ENCODE measurements around the gene C17orf114.
"Not testable (repeated sequence)": the region's sequence is repeated elsewhere in the genome, so short reads cannot be mapped to it uniquely, and the experiment has no call there.

C17orf114 gene

DNA sequence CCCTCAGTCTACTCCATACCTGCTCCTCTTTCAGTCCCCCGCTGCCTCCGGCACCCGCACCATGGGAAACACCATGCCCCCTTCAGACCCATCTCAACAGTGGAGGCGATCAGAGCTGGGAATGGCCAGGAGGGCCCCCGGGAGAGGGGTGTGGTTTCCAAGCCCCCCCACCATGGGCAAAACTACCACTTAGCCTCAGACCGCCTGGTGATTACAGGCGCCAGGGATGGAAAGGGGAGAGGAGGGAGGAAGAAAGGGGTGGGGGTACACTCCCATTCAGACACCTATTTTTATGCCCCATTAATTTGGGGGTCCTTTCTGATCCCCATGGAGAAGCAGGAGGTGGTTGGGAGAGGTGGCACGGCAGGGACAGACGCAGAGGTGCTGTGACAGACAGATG lies at the start of gene C17orf114:
Gene C17orf114, minus strand, starts transcription at position 101 of the 400 bp plus-strand sequence.
- no peak for DNase-seq

DNA sequence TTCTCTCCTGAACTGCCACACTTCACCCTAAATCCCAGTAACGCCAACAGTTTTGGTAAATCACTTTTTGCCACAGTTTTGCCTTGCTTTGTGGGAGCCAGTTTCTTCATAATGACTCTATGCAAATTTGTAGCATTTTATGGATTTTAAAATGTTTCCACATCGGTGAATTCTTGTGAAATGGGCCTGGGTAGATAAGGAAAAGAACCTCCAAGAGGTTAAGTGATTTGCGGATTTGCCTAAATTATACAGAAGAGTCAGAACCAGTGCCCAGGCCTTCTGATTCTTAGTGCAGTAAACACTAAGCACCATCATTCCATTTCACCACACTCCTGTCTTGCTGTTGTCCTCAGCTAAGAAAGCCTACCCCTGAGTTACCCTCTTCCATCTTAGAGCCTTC lies 49.0 kb upstream of the C17orf114 start:
- no peak for DNase-seq

DNA sequence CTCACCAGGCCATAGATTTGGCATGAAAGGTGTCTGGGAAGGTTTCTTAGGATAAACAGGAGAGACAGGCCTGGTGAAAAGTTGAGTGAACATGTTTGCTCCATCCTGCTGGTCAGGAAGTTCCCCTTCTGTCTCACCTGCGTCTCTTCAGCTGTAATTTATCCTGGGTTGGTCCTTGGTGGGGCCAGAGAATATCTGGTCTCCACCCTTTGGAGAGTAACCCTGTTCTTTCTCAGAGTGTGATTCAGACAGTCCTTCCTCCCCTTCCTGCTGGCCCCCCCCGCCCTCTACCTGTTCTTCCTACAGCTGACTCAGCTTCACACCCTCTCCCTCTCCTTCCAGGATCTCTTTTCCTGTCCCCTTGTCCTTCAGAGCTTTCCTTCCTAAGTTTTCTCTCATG lies 48.1 kb upstream of the C17orf114 start:
- DNase-seq = no peak

DNA sequence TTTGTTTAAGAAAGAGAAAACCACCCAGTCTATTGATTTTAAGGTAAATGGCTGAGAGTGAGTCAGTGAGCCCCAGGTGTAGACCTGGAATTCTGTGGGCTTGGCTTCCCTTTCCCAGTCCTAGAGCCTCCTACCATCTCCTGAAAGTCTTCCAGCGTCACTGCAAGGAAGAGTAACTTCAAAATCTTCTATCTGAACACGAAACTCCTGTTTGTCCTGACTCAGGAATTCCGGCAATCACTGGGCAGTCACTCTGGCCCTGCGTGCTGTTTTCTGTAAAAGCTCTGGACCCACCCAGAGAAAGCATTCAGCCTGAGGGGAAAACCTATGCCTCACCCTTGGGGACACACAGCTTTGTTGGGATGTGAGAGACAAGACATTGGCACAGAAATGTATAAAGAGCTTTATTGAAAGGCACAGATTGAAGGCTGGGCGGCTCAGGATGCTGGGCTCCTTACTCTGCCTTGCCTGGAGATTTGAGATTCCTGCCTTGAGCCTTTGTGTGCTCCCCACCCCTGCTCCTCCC lies 46.9 kb upstream of the C17orf114 start:
- no peak for DNase-seq

DNA sequence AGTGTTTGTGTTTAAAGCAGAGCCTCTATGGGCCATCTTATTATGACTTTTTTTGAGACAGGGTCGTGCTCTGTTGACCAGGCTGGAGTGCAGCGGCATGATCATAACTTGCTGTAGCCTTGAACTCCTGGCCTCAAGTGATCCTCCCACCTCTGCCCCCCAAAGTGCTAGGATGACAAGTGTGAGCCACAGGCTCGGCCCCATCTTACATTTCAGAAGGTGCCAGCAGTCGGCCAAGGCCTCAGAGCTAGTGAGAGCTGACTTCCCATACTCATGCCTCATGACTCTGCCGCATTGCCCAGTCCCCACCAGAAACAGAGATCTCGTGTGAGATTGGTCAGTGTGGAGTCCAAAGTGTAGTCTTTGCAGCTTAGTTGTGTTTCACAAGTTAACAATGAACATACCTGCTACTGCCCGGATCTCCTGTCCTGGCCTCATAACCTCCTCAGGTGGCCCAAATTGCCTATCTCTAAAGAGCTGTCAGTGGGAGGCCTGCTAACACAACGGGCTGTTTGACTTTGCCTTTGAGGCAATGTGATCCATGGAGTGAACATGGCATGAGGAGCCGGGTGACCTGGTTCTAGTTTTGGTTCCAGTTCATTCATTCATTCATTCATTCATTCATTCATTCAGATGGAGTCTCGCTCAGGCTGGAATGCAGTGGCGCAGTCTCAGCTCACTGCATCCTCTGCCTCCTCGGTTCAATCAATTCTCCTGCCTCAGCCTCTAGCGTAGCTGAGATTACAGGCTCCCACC lies 44.7 kb upstream of the C17orf114 start:
- no peak for DNase-seq

DNA sequence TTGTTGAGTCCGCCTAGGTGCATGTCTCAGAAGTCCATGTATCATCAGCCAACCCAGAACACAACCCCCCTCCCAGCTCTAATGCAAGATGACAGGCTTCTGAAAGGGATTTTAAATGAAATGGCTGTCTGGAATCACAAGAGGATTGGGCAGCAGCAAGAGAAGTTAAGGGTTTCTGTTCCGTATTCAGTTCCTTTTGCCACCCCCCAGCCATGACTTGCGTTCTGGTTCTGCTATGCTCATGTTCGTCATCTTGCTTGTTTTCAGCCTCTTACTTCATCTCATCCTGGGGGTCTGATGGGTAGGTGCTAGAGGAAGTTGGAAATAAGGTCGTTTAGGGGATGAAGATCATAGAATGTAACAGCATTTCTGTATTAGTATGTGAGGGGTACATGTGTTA lies 43.0 kb upstream of the C17orf114 start:
- no peak for DNase-seq

DNA sequence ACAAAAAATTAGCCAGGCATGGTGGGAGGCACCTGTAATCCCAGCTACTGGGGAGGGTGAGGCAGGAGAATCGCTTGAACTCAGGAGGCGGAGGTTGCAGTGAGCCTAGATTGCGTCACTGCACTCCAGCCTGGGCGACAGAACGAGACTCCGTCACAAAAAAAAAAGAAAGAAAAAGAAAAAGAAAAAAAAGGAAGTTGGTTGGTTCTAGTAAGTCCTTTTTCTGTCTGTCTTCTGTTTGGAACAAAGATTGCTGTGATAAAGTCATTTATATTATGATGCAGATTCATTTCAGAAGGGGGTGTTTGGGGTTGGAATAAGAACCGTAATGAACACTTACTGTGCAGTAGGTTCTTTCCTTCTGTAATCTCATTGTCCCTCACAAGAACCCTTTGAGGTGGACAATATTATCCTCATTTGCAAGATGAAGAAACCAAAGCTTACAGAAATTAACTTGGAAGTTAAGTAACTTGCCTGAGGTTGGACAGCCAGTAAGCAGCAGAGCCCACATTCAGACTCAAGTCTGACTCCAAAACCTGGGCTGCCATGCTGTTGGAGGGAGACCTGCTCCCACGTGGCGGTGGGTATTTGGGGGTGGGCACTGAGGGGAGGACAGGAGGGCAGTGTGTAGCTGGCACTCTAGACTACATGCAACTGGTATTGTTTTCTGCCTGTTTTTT lies 41.3 kb upstream of the C17orf114 start:
- DNase-seq = no peak

DNA sequence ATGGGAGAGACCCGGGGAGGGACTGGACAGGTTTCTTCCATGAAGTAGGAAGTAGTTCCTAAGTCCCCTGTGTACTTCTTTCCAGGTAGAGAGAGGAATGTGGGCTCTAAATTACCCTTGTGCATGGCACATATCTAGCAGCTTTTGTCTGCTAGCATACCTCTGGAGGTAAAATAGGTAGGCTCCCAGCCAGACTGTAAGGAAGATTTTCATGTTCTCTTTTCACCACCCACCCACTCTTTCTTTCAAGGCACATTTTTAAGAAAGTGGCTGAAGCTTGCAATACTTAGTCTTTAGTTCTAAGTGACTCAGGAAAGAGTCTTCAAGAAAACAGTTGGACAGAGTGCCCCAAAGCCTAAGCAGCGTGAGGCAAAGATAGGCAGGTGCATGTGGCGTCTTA lies 40.2 kb upstream of the C17orf114 start:
- no peak for DNase-seq

DNA sequence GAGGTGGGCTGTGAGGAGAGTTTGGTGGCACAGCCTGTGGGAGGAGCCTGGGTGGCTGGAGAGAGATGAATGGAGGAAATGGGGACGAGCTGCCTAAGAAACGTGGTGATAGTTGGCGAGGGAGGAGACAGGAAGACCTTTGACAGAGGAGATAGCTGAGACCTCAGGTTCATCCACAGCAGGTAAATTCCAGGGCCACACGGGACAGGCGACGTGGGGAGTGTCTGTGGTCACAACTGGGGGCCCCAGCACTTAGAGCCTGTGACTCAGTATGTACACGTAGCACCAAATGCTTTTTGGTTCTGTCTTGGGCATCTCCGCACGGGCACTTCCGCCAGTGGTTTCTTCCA lies 38.7 kb upstream of the C17orf114 start:
- DNase-seq = peak; percentile 34

- no peak for DNase-seq
Observed at GRCh38 chr17:4839965-4840892, 38.1 kb upstream of the C17orf114 start.

- DNase-seq = no peak
Observed at GRCh38 chr17:4839221-4839620, 37.1 kb upstream of the C17orf114 start.

DNA sequence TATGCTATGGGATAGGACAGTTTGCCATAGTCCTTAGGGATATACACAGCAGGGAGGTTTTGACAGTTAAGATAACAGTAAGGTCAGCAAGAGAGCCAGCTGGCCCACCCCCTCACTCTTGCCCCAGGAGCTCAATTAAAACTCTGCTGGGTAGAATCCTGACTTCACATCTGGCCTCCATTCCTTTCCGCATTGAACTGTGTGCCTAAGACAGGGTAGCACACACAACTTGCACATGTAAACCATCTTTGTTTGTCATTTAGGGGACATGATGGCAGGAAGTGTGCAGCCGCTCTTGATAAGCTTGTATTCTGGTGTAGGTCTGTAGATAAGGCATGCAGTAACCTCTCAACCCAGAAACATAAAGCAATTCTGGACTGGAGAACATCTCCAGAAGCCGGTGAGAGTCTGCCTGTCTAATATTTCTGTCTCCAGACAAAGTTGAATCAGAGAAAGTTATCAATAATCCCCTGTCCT lies 36.2 kb upstream of the C17orf114 start:
- DNase-seq = no peak

DNA sequence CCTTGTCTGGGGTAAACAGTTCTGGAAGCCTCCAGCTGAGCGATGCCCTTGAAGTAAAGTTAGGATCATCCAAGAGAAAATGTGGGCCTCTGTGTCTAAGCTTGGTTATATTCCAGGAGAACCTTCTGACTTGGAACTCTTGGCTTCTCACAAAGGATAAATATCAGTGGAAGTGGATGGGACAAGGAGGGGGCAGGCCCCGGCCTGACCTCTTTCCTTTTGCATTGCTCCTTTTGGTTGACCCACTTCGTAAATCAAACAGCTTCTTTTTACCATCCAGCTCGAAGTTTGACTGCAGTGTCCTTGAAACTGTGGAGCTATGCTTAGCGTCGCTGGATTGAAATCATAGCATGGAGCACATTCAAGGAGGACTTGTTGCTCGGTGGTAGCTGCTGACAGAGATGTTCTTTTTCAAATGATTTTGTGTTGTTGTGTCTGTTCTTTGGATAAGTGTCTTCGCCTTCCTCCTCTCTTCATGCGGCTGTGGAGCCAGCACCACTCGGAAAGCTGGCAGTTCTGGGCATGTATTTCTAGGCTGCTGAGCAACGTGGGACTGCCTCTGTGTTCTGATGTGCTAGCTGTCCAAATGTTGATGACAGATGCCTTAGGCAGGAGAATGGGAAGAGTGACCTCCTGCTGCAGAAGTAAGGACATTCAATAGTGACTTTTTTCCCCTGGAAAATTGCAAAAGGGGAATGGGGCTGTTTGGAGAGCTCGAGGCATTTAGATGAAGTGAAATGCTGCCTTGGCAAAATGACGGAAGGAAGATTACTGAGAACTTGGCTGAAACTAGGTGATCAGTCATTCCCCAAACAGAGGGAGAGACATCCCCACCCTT lies 35.6 kb upstream of the C17orf114 start:
- no peak for DNase-seq

- no peak for DNase-seq
Observed at GRCh38 chr17:4836221-4836620, 34.1 kb upstream of the C17orf114 start.

DNA sequence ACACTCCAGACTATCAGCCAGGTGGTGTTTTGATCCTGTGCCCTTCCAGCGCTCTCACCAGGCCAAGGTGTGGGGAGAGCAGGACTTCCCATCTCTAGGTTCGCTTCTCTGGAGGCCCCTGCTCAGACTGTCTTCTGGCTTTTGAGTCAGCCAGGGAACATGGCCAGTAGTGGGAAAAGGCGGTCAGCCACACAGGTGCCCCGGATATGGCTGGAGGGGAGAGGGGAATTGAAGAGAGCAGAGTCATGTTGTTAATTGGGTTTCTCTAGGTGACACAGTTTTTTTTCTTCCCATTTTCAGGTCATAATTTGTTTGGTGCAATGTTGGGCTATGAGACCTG lies 32.5 kb upstream of the C17orf114 start:
- DNase-seq = no peak

DNA sequence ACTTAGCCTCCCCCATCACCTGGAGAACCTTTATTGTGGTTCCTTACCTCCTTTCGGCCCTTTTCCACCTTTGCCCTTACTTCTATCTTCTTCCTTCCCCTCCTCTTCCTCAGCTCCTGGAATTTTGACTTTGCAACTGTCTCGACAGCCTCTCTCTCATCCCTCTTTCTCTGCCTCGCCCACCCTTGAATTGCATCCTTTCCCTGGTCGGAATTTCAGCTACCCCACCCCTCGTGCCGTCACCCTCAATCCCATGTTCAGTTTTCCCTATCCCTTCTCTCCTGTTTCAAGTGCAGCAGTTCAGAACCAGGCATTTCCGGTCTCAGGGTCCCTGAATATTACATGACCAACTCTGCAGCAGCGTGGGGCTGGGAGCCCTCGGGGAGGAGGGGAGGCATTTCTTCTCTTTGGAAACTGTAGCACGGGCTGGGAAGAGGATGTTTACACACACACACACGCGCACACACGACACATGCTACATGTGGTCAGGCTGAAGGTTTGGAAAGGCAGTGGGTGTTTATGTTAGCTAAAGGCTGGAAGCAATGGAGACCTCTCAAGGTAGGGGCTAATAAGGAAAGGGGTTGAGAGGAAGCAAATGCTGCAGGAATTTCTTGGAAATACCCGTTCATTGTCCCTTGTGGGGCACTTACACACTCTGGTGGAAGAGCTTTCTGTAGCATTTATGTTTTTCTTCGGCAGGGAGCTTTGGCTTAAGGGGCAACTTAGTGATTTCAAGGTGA lies 32.0 kb upstream of the C17orf114 start:
- no peak for DNase-seq

DNA sequence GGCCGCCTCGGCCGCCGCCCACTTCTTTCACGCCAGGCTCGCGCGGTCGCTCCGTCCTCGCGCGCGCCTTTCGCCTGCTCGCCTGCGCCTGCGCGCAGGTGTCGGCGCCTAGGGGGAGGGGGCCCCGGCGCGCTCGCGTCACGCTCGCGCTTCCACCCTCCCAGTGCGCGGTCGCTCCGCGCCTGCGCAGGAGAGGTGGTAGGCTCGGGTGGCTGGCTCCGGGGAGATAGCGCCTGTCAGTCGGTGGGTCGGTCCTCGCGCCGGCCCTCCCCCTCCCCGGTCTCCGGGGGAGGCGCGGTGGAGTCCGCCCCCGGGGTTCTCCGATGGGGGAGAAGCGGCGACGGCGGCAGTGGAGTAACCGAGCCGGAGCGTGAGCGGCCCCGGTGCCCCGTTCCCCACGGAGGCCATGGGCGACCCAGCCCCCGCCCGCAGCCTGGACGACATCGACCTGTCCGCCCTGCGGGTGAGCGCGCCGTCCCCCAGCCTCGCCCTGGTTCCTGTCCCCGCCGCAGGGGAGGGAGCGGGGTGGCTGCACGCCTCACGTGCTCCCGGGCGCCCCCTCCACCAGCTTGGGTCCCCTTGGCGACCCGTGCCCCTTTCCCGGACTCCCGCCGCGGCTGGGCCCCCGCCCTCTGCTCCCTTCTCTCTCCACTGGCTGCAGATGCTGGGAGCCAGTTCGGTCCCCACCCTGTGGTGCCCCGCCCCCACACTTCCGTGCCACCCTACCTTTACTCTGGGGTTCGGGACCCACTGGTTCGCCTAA lies 31.2 kb upstream of the C17orf114 start, which contains the start of gene MINK1:
Gene MINK1, plus strand, starts transcription at position 163 of the 763 bp plus-strand sequence. Its CDS starts 244 bp downstream, at position 407.
- DNase-seq = peak; percentile 88

- DNase-seq = not testable (repeated sequence)
Observed at GRCh38 chr17:4832829-4833177, 30.7 kb upstream of the C17orf114 start.

DNA sequence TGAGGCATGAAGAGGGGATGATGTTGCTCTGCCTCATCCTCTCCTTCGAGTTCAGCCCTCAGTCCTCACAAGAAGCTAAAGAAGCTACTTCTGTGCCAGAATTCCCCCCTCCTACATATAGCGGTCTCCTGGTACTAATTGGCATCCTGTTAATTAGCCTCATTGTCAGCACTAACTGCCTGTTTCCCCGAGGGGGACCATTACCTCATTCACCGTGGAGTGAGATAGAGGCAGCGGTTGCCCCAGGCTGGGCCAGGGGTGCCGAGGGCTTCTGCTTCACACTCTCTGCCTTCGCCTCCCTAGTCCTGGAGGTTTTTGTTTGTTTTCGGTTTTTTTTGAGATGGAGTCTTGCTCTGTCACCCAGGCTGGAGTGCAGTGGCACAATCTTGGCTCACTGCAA lies 25.3 kb upstream of the C17orf114 start:
- DNase-seq = no peak

GRCh38 chr17:4823373-4824089 lies 21.4 kb upstream of the C17orf114 start:
- no peak for DNase-seq

All from stimulated activated CD4-positive, alpha-beta T cell treated with anti-CD3 and anti-CD28 coated beads, Interleukin-1b, Interleukin-23, amount 100 ng/mL, for 48 hours (primary cell).